Suppressor macrophage treated with lipopolysaccharide for 4 hours (primary cell): Measurements from ENCODE around the gene N4BP3.

ENCODE experiments used
- DNase-seq: peaks from one replicate; pipeline ENCODE4 v3.0.0-alpha.2; 2020

N4BP3 gene

GRCh38 chr5:178152491-178153444 is 39.4 kb downstream of the N4BP3 start:
- no peak for DNase-seq

- DNase-seq = peak; percentile 100
Measured at GRCh38 chr5:178153530-178154340, 40.4 kb downstream of the N4BP3 start, which contains the start of gene NHP2. Gene NHP2, minus strand, starts transcription at chr5:178153885. Its CDS starts 68 bp downstream, at chr5:178153817.

- DNase-seq = no peak
Measured at GRCh38 chr5:178155065-178155464, 41.7 kb downstream of the N4BP3 start.

- DNase-seq = no peak
Measured at GRCh38 chr5:178160176-178160575, 46.8 kb downstream of the N4BP3 start.

DNA sequence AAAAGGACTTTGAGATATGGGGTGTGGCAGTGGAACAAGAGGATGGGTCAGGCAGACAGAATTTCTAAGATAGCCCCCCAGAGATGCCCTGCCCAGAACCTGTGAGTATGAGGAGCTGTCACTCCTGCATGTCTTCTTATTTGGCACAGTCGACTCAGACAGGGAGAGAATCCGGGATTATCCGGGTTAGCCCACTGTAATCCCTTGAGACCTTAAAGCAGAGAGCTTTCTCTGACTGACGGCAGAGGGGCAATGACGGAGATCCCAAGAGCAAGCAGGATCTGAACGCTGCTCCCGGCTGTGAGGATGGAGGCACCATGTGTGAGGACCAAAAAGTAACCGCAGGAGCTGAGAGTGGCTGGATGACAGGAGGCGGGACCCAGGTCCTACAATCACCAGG is 49.1 kb downstream of the N4BP3 start:
- DNase-seq = no peak

- peak; percentile 88 for DNase-seq
Measured at GRCh38 chr5:178163772-178164735, 50.7 kb downstream of the N4BP3 start.

DNA sequence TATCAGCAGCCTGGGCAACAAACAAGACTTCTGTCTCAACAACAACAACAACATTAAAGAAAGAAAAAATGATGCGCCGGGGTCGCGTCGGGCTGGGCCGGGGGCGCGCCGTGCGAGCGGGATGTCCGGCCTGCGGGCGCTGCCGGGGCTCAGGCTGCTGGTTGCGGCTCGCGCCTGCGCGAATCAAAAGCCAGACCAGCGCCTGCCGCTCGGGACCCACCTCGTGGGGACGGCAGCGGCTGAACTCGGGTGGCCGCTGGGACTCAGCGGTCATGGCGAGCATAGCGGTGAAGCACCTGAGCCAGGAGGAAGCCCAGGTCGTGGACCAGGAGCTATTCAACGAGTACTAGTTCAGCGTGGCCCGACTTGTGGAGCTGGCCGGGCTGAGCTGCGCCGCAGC is 52.2 kb downstream of the N4BP3 start:
- no peak for DNase-seq

DNA sequence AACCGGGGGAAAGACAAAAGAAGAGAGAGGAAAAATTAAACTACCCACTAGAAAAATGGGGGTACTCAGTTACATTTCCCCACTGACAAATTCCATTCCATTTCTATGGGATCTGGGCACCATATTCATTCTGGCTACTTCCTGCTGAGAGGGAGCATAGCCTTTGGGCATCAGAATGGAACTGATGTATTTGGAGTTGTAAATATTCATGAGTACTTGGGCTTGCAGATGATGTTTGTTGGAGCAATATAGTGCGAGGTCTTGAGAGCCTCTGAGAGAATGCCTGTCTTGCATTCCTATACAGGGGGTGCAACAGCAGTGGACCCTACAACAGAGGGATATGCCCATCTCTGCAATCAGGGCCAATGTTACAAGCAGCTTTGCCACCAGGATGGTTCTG is 57.1 kb downstream of the N4BP3 start:
- DNase-seq = no peak

GRCh38 chr5:178174456-178174855 is 61.1 kb downstream of the N4BP3 start:
- DNase-seq = no peak
